Activated naive CD4-positive, alpha-beta T cell treated with anti-CD3 and anti-CD28 coated beads, Interleukin-2, amount 50 U/mL, for 24 hours (primary cell): ENCODE data around the gene IVL.

ENCODE experiments used
- H3K27ac Mint-ChIP-seq: one replicate; pipeline ENCODE4 v1.8.0; 2021; ENCODE audit warnings: mild to moderate bottlenecking, mixed read lengths
- H3K27me3 Mint-ChIP-seq: one replicate; pipeline ENCODE4 v1.8.0; 2021; ENCODE audit warnings: mixed read lengths
- H3K36me3 Mint-ChIP-seq: one replicate; pipeline ENCODE4 v1.8.0; 2021; ENCODE audit warnings: mixed read lengths
- H3K4me1 Mint-ChIP-seq: one replicate; pipeline ENCODE4 v1.8.0; 2021; ENCODE audit warnings: mixed read lengths
- H3K4me3 Mint-ChIP-seq: one replicate; pipeline ENCODE4 v1.8.0; 2021; ENCODE audit warnings: mild to moderate bottlenecking, mixed read lengths
- H3K9me3 Mint-ChIP-seq: one replicate; pipeline ENCODE4 v1.8.0; 2021; ENCODE audit warnings: mixed read lengths

Gene IVL

GRCh38 chr1:152884085-152884484 is 24.3 kb upstream of the IVL start:
- Mint-ChIP-seq H3K27ac (no peak overlapping the region), H3K27me3 (peaks cover 3% of the 10 kb centered on the region), H3K4me3 (no peak overlapping the region), H3K36me3 (no peaks in the 10 kb centered on the region), H3K9me3 (no peaks in the 10 kb centered on the region), H3K4me1 (no peaks in the 10 kb centered on the region)

- Mint-ChIP-seq H3K4me1 (no peaks in the 10 kb centered on the region), H3K4me3 (no peak overlapping the region), H3K9me3 (no peaks in the 10 kb centered on the region), H3K27me3 (peaks cover 3% of the 10 kb centered on the region), H3K27ac (no peak overlapping the region), H3K36me3 (no peaks in the 10 kb centered on the region)
Measured at GRCh38 chr1:152884506-152884905, 23.8 kb upstream of the IVL start.

DNA sequence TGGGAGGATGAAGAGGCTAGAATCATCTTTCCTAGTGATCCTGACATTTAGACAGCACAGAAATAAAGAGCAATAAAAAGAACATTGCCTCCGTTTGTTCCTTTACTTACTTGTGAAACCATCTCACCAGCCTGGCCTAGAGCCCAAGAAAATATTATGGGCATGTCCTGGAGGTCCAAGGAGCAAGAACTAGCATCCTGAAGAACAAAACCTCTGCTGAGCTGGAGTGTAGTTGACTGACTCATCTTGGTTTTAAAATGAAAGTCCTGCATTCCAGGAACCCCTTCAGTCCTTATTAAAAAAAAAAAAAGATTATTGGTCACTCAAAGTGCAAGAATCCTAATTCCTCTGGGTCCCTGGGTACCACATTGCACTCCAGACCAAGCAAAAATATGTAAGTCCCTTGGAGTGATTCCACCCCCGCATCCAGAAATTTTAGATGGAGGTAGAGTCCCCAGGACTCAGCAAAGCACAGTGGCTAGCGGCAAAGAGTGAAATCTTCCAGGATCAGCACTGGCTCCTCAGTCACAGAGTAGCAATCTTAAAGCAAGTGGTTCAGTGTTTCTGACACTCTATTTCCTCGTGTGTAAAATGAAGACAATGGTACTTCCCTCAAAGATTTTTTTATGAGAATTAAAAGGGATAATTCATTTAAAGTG is 23.3 kb upstream of the IVL start:
- H3K4me1 Mint-ChIP-seq = no peaks in the 10 kb centered on the region
- no peaks in the 10 kb centered on the region for H3K9me3 Mint-ChIP-seq
- H3K4me3 Mint-ChIP-seq = no peak overlapping the region
- no peaks in the 10 kb centered on the region for H3K36me3 Mint-ChIP-seq
- peaks cover 3% of the 10 kb centered on the region for H3K27me3 Mint-ChIP-seq
- H3K27ac Mint-ChIP-seq = no peak overlapping the region

- Mint-ChIP-seq H3K9me3 (no peaks in the 10 kb centered on the region), H3K27me3 (peaks cover 5% of the 10 kb centered on the region), H3K4me3 (no peak overlapping the region)
Measured at GRCh38 chr1:152886085-152886484, 22.3 kb upstream of the IVL start.

GRCh38 chr1:152886758-152887409 is 21.5 kb upstream of the IVL start:
- no peaks in the 10 kb centered on the region for H3K36me3 Mint-ChIP-seq
- H3K4me3 Mint-ChIP-seq = no peak overlapping the region
- no peak overlapping the region for H3K27ac Mint-ChIP-seq
- H3K4me1 Mint-ChIP-seq = no peaks in the 10 kb centered on the region
- H3K9me3 Mint-ChIP-seq = no peaks in the 10 kb centered on the region
- peaks cover 6% of the 10 kb centered on the region for H3K27me3 Mint-ChIP-seq

More at GRCh38 chr1:152886085-152886484, 22.3 kb upstream of the IVL start:
- H3K4me1 Mint-ChIP-seq = no peaks in the 10 kb centered on the region
- no peak overlapping the region for H3K27ac Mint-ChIP-seq
- H3K36me3 Mint-ChIP-seq = no peaks in the 10 kb centered on the region

- H3K9me3 Mint-ChIP-seq = no peaks in the 10 kb centered on the region
- H3K27ac Mint-ChIP-seq = no peak overlapping the region
- H3K27me3 Mint-ChIP-seq = peaks cover 10% of the 10 kb centered on the region
- H3K36me3 Mint-ChIP-seq = no peaks in the 10 kb centered on the region
- no peaks in the 10 kb centered on the region for H3K4me1 Mint-ChIP-seq
- H3K4me3 Mint-ChIP-seq = no peak overlapping the region
Measured at GRCh38 chr1:152888126-152888525, 20.2 kb upstream of the IVL start.

DNA sequence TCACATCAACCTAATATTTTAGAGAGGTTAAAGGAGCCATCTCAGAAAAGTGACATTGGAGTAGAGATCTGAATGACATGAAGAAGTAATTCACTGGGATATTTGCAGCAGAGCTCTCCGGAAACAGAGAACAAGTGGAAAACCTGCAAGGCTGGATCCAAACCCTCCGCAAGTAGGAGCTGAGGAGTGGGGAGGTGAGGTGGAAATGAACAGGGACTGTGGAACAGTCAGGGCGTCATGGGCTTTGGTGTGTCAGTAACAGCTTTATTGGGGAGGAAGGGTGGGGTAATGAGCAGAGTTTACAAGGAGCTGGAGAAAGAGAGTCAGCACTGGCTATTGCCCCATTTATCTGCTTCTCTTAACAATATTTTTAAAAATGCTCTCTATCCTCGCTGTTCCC is 9.3 kb upstream of the IVL start:
- no peaks in the 10 kb centered on the region for H3K9me3 Mint-ChIP-seq
- peaks cover 19% of the 10 kb centered on the region for H3K27me3 Mint-ChIP-seq
- no peak overlapping the region for H3K27ac Mint-ChIP-seq
- no peak overlapping the region for H3K4me3 Mint-ChIP-seq
- H3K36me3 Mint-ChIP-seq = no peaks in the 10 kb centered on the region
- no peaks in the 10 kb centered on the region for H3K4me1 Mint-ChIP-seq

- no peak overlapping the region for H3K4me3 Mint-ChIP-seq
- peaks cover 19% of the 10 kb centered on the region for H3K27me3 Mint-ChIP-seq
- H3K9me3 Mint-ChIP-seq = no peaks in the 10 kb centered on the region
- H3K4me1 Mint-ChIP-seq = no peaks in the 10 kb centered on the region
- H3K36me3 Mint-ChIP-seq = no peaks in the 10 kb centered on the region
- no peak overlapping the region for H3K27ac Mint-ChIP-seq
Measured at GRCh38 chr1:152899883-152900282, 8.5 kb upstream of the IVL start.

DNA sequence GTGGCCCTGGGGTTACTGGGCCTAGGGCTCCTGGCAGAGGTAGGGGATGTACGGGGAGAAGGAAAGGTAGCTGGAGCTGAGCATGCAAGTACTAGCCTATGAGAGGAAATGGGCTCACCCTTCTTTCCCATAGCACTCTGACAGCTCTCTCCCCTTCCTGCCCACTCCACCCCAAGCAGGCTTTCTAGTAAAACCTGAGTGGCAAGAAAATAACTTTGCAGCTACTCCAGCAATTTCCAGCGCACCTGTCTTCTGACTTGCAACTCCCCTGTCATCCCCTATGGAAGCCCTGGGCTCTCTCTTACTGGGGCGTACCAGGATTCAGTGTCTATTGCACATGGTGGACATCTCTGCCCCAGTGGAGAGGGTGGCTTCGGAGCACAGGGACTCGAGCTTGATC is 6.7 kb upstream of the IVL start:
- H3K36me3 Mint-ChIP-seq = no peaks in the 10 kb centered on the region
- peaks cover 16% of the 10 kb centered on the region for H3K27me3 Mint-ChIP-seq
- H3K9me3 Mint-ChIP-seq = no peaks in the 10 kb centered on the region
- no peak overlapping the region for H3K27ac Mint-ChIP-seq
- H3K4me3 Mint-ChIP-seq = no peak overlapping the region
- H3K4me1 Mint-ChIP-seq = no peaks in the 10 kb centered on the region

DNA sequence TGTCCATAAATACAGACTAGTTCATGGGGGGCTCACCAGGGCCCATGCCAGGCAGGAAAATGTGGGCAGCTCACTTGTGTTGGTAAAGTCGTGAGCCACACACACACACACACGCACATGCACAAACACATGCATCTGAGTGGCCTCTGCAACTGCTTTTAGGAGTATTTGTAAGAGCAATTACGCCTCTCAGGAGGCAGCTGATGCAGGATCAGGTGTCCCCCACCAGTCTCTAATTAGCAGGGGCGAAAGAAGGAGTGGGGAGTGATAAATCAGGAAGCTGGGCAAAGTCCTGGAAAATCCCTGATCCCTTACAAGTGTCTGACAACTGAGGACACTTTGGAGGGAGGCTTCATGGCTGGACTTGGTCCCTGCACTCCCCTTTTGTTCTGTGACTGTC is 5.7 kb upstream of the IVL start:
- Mint-ChIP-seq H3K4me1 (no peaks in the 10 kb centered on the region), H3K27me3 (peaks cover 15% of the 10 kb centered on the region)

DNA sequence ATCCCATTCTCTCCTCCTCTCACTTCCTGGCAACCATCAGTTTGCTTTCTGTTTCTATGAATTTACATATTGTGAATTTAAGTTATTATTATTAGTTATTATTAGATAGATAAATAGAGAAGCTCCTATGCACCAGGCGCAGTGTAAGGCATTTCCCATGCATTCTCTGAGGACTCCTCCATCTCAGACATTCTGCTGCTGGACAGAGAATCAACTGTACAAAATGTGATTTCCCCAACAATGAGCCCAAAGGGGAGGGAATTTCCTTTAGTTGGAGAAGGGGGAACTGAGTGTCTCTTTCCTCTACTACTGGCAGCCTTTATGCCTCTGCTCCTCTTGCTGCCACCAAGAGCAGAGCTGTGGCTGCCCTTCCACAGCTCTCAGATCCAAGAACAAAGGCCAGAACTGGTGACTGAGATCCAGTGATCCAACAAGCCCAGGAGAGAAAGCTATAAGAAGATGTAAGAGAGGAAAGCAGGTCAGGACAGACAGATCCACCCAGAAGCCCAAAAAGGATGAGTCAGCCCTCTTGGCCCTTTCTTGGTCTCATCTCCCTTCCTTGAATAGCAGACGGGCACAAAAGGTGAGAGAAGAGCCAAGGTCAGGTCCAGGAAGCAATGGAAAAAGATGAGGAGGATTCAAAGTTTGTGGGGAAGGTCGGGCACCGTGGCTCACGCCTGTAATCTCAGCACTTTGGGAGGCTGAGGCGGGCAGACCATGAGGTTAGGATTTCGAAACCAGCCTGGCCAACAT is 3.5 kb upstream of the IVL start:
- Mint-ChIP-seq H3K9me3 (no peaks in the 10 kb centered on the region), H3K27me3 (peaks cover 15% of the 10 kb centered on the region), H3K27ac (no peak overlapping the region), H3K4me1 (no peaks in the 10 kb centered on the region), H3K4me3 (no peak overlapping the region), H3K36me3 (no peaks in the 10 kb centered on the region)

More for the DNA sequence above, 5.7 kb upstream of the IVL start:
- Mint-ChIP-seq H3K9me3 (no peaks in the 10 kb centered on the region), H3K27ac (no peak overlapping the region), H3K4me3 (no peak overlapping the region), H3K36me3 (no peaks in the 10 kb centered on the region)

DNA sequence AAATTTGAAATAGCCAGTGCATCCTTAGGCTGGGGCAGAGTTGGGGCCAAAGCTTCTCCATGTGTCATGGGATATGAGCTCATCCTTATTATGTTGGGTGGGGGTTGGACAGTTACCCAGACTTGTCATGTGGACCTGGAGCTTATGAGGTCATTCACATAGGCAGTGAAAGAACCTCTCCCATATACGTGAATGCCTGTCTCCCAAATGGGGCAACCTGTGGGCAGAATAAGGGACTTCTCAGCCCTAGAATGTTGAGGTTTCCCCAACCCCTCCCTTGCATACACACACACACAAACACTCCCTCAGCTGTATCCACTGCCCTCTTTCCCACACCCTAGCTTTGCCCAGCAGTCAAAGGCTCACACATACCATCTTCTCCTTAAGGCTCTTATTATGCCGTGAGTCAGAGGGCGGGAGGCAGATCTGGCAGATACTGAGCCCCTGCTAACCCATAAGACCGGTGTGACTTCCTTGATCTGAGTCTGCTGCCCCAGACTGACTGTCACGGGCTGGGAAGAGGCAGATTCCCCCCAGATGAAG is 2.3 kb upstream of the IVL start:
- no peaks in the 10 kb centered on the region for H3K4me1 Mint-ChIP-seq
- no peaks in the 10 kb centered on the region for H3K36me3 Mint-ChIP-seq
- no peak overlapping the region for H3K27ac Mint-ChIP-seq
- H3K9me3 Mint-ChIP-seq = no peaks in the 10 kb centered on the region
- no peak overlapping the region for H3K4me3 Mint-ChIP-seq
- H3K27me3 Mint-ChIP-seq = peaks cover 9% of the 10 kb centered on the region

GRCh38 chr1:152909206-152909605 is 860 bp downstream of the IVL start:
- Mint-ChIP-seq H3K4me3 (no peak overlapping the region), H3K27ac (no peak overlapping the region), H3K9me3 (no peaks in the 10 kb centered on the region)

DNA sequence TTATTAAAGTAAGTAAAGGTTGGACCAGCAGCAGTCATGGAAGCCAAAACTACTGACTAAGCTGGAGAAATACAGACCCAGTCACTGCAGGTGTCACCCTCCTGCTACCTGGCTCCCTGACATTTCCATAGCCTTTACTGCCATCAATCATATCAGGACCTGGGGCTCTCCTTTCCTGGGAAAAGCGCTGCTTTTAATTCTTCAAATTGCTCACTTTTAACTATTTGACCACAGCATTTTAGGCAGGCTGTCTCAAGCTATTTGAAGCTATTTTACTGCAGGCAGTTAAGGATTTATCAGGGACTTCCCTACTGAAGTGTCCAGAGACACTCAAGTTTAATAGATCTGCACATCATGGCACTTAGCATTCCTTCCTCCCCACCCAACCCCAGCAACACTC is 4.1 kb downstream of the IVL start:
- Mint-ChIP-seq H3K4me1 (no peaks in the 10 kb centered on the region), H3K27ac (no peak overlapping the region), H3K36me3 (no peaks in the 10 kb centered on the region), H3K4me3 (no peak overlapping the region), H3K9me3 (no peaks in the 10 kb centered on the region), H3K27me3 (peaks cover 18% of the 10 kb centered on the region)

More at GRCh38 chr1:152909206-152909605, 860 bp downstream of the IVL start:
- no peaks in the 10 kb centered on the region for H3K36me3 Mint-ChIP-seq
- H3K27me3 Mint-ChIP-seq = peaks cover 12% of the 10 kb centered on the region
- no peaks in the 10 kb centered on the region for H3K4me1 Mint-ChIP-seq

DNA sequence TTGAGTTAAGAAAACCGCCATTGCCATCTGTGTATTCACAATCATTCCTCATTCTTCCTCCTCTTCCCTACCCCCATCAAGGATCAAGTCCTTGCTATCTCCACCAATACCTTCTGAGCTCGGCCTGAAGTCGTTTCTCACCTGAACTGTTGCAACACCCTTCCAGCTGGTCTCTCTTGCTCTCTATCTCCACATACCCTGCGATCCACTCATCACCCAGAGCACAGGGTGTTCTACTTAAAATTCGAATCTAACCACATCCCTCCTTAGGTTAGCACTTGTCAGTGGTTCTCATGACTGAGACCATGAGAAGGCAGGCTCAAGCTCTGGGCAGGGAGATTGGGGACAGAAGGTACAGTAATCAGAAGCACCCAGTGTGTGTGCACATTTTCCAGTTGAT is 4.6 kb downstream of the IVL start:
- Mint-ChIP-seq H3K27me3 (peaks cover 20% of the 10 kb centered on the region), H3K4me1 (no peaks in the 10 kb centered on the region), H3K9me3 (no peaks in the 10 kb centered on the region), H3K36me3 (no peaks in the 10 kb centered on the region), H3K4me3 (no peak overlapping the region), H3K27ac (no peak overlapping the region)

DNA sequence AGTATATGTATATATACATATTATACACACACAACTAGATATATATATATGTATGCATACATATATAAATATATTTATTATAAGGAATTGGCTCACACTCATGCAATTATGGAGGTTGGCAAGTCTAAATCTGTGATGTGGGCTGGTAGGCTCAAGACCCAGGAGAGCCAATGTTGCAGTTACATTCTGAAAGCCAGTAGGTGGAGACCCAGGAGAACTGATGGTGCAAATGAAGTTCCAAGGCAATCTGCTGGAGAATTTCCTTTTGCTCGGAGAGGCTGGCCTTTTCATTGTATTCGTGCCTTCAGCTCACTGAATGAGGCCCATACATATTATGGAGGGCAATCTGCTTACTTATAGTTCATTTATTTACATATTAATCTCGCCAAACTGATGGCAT is 9.4 kb downstream of the IVL start:
- no peaks in the 10 kb centered on the region for H3K9me3 Mint-ChIP-seq
- no peak overlapping the region for H3K4me3 Mint-ChIP-seq
- H3K36me3 Mint-ChIP-seq = no peaks in the 10 kb centered on the region
- peaks cover 25% of the 10 kb centered on the region for H3K27me3 Mint-ChIP-seq
- H3K27ac Mint-ChIP-seq = peak overlapping the region; percentile 75
- H3K4me1 Mint-ChIP-seq = no peaks in the 10 kb centered on the region
